Endothelial cell of umbilical vein (primary cell): ENCODE measurements around the gene EDEM2. TPM values are rescaled to one million over a fixed set of nuclear protein-coding genes. Genes with fewer than 3 reads are reported as not detected.
A peak's percentile ranks its signal among the peaks of the same experiment; 100 is the strongest.

Experiments
- BruUV-seq: library from RNA; stranded (reverse); fragments of 400-500 nt; replicated peaks from 2 replicates; lab custom pipeline; 2021; lab: Mats Ljungman, UMichigan
- CTCF ChIA-PET: fragments of 300-600, 350-600 bp; sonication (Branson Sonifier 250); formaldehyde crosslinking; loops from one replicate; lab custom pipeline; 2021; ENCODE audit warnings: antibody characterized with exemption, inconsistent platforms; lab: Charles Lee
- POLR2A ChIA-PET: fragments of 300-600, 350-600 bp; sonication (Branson Sonifier 250); formaldehyde crosslinking; loops from one replicate; lab custom pipeline; 2021; ENCODE audit warnings: antibody characterized with exemption, inconsistent platforms; lab: Charles Lee
- DNase-seq: peaks from one replicate; pipeline ENCODE4 v3.0.0-alpha.2; 2011; ENCODE audit warnings: low read depth, low spot score
- FAIRE-seq: peaks from 2 replicates; lab custom pipeline; 2011; peaks lifted over from hg19 to GRCh38; lab: Jason Lieb, UNC
- H2AFZ ChIP-seq: 2 replicates; pipeline ENCODE4 v1.6.0; 2012; ENCODE audit warnings: low read depth, low read length, control low read depth, inconsistent platforms
- H3K27ac ChIP-seq: 2 replicates; pipeline ENCODE4 v1.5.1; 2011; ENCODE audit warnings: low read depth, mild to moderate bottlenecking, control low read depth, low read length, moderate library complexity; ENCODE audit not compliant: insufficient read depth
- H3K27me3 ChIP-seq, 2 experiments: 2 replicates each; pipeline versions ENCODE4 v1.6.0 to v1.6.1; 2011; ENCODE audit warnings: low read length in 2 of 2, mixed read lengths in 1 of 2; ENCODE audit not compliant: control insufficient read depth in 2 of 2, insufficient read depth in 2 of 2
- H3K36me3 ChIP-seq, 2 experiments: 2 replicates in 1 of 2; 3 replicates in 1 of 2; pipeline ENCODE4 v1.5.1; 2011; ENCODE audit warnings: low read length in 2 of 2, mild to moderate bottlenecking in 1 of 2, moderate library complexity in 1 of 2; ENCODE audit not compliant: control insufficient read depth in 2 of 2, insufficient read depth in 2 of 2; ENCODE audit errors: extremely low read depth in 1 of 2
- H3K4me1 ChIP-seq: 3 replicates; pipeline ENCODE4 v1.5.1; 2011; ENCODE audit warnings: mild to moderate bottlenecking, low read length; ENCODE audit not compliant: control insufficient read depth, insufficient read depth; ENCODE audit errors: extremely low read depth
- H3K4me2 ChIP-seq: 2 replicates; pipeline ENCODE4 v1.6.1; 2011; ENCODE audit warnings: low read length, control low read depth, mixed read lengths; ENCODE audit not compliant: insufficient read depth
- H3K4me3 ChIP-seq, 3 experiments: fragments of 200-600 bp in 1 of 3; sonication (generic), shearing (Covaris generic) in 1 of 3; replicated peaks in 1 of 3; 2 replicates each; pipeline ENCODE4 v1.5.1; 2011 to 2016; ENCODE audit warnings: control low read depth in 3 of 3, low read length in 3 of 3, mild to moderate bottlenecking in 2 of 3, inconsistent platforms in 1 of 3, low read depth in 1 of 3, moderate library complexity in 1 of 3; ENCODE audit not compliant: insufficient read depth in 1 of 3
- H3K79me2 ChIP-seq: 2 replicates; pipeline ENCODE4 v1.6.0; 2012; ENCODE audit warnings: low read length, inconsistent platforms; ENCODE audit not compliant: control insufficient read depth, insufficient read depth
- H3K9ac ChIP-seq: replicated peaks from 2 replicates; pipeline ENCODE3; 2011; ENCODE audit warnings: low read length, control low read depth; ENCODE audit not compliant: insufficient read depth; ENCODE audit errors: extremely low read depth
- H3K9me1 ChIP-seq: replicated peaks from 3 replicates; pipeline ENCODE4 v1.6.0; 2011; ENCODE audit warnings: mild to moderate bottlenecking, low read length; ENCODE audit not compliant: control insufficient read depth, insufficient read depth; ENCODE audit errors: extremely low read depth
- H3K9me3 ChIP-seq: replicated peaks from 2 replicates; pipeline ENCODE4 v1.5.1; 2012; ENCODE audit warnings: low read length, inconsistent platforms; ENCODE audit not compliant: control insufficient read depth, insufficient read depth
- H4K20me1 ChIP-seq: replicated peaks from 2 replicates; pipeline ENCODE3; 2011; ENCODE audit warnings: mild to moderate bottlenecking, low read length; ENCODE audit not compliant: control insufficient read depth, insufficient read depth; ENCODE audit errors: extremely low read depth
- CTCF ChIP-seq, 2 donors: IDR thresholded peaks; 1 replicate in 1 of 2; 2 replicates in 1 of 2; pipeline ENCODE4 v1.5.1; 2011; ENCODE audit warnings: low read length in 2 of 2, mild to moderate bottlenecking in 2 of 2, moderate library complexity in 2 of 2, control low read depth in 1 of 2, inconsistent platforms in 1 of 2, low read depth in 1 of 2; ENCODE audit not compliant: insufficient read depth in 1 of 2; ENCODE audit errors: extremely low read depth in 1 of 2
- EZH2 ChIP-seq: IDR thresholded peaks from 2 replicates; pipeline ENCODE4 v1.6.1; 2012; ENCODE audit warnings: borderline replicate concordance, low read depth, mild to moderate bottlenecking, moderate library complexity, low read length, inconsistent platforms; ENCODE audit not compliant: severe bottlenecking
- FOS ChIP-seq: IDR thresholded peaks from 2 replicates; pipeline ENCODE4 v1.6.1; 2011; ENCODE audit warnings: mild to moderate bottlenecking, low read length, moderate library complexity, borderline replicate concordance; ENCODE audit not compliant: insufficient read depth
- GATA2 ChIP-seq: IDR thresholded peaks from 2 replicates; pipeline ENCODE4 v1.7.0; 2011; ENCODE audit warnings: low read depth, mild to moderate bottlenecking, moderate library complexity, mixed read lengths, low read length; ENCODE audit not compliant: insufficient read length, insufficient read depth
- JUN ChIP-seq: IDR thresholded peaks from 2 replicates; pipeline ENCODE4 v1.6.1; 2011; ENCODE audit warnings: borderline replicate concordance, low read depth; ENCODE audit not compliant: insufficient read length, insufficient read depth
- MYC ChIP-seq: IDR thresholded peaks from one replicate; pipeline ENCODE4 v1.6.1; 2011; ENCODE audit warnings: mild to moderate bottlenecking, low read depth, low read length
- POLR2A ChIP-seq: IDR thresholded peaks from 2 replicates; pipeline ENCODE4 v1.6.1; 2012; ENCODE audit warnings: low read depth, mild to moderate bottlenecking, control low read depth, low read length
- POLR2AphosphoS5 ChIP-seq: IDR thresholded peaks from 2 replicates; pipeline ENCODE4 v1.6.1; 2012; ENCODE audit warnings: low read depth, mild to moderate bottlenecking, control low read depth, low read length, moderate library complexity; ENCODE audit not compliant: insufficient read depth
- dilution Hi-C: fragments of 300-500 bp; cut with MboI; formaldehyde crosslinking; loops from one replicate; pipeline ENCODE4 v1.15.0; 2019; ENCODE audit warnings: low sequenced_read_pairs; ENCODE audit not compliant: extremely low pct_ligation_motif_present
- intact Hi-C: fragments of 100-400 bp; cut with micrococcal nuclease; formaldehyde crosslinking; loops from one replicate; pipeline ENCODE4 v1.10.0; 2022
- polyA plus RNA-seq, 4 experiments: library from polyadenylated mRNA; depleted of rRNA in 3 of 4; stranded (reverse) in 3 of 4; unstranded in 1 of 4; fragments of >200 nt; gene quantifications; 2 replicates each; pipeline versions ENCODE4 v1.2.1 to v1.2.3, GENCODE V29; 2011 to 2012; ENCODE audit warnings: missing spikeins in 1 of 4
- total RNA-seq: library from RNA; stranded (reverse); gene quantifications from 2 replicates; pipeline ENCODE4 v1.2.3, GENCODE V29; 2021
- TF ChIP-seq, protein P1 (sequence below): IDR thresholded peaks from 2 replicates; pipeline ENCODE4 v1.6.1; 2011; ENCODE audit not compliant: insufficient read depth, insufficient read length

EDEM2 gene
- total and polyA plus RNA-seq, 2 donors (not counting 3 experiments of a cell fraction or from before 2014, with no cell fraction given): 29.1 to 39.5 TPM

DNA sequence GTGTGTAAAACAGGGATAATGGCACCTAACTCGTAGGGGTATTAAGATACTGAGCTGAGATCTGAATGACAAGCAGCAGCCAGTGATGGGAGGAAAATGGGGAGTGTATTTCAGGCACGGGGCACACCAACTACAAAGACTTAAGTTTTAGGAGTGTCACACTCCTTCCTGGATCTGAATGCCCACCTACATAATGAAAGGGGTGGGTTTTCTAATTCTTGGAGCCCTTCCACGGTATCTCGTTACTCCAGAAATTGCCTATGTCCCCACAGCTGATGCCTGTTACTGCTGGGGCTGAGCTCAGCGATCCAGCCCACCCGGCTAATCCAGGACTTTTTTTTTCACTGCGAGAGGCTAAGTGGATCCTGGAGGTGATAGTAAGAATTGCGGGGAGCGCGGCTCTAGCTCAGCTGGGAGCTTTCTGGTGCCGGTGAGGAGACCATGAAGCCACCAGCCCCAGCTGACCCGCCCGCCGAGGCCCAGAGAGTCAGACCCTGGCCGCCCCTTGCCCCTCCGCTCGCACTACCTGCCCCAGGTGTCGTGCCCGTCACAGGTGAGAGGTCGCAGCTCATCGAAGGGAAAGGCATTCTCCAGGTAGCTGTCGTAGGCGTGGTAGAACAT is 727 bp downstream of the EDEM2 start:
- ChIA-PET CTCF (interaction anchor here (0.8 to 8.6 kb wide), 21 partner anchors 15 to 272 kb away, joined by 3 to 294 read pairs (median 4); partner anchors contain the start of genes MMP24, PROCR and TRPC4AP), POLR2A (interaction anchor here (0.6 to 3.6 kb wide), 4 partner anchors 10 to 138 kb away, joined by 3 to 18 read pairs (median 4); partner anchors contain the start of gene EIF6)
- peaks cover 0 to 3% of the 10 kb centered on the region in 2 experiments for H3K36me3 ChIP-seq
- H3K9me1 ChIP-seq: no peaks in the 10 kb centered on the region
- TF ChIP-seq, protein P1, sequence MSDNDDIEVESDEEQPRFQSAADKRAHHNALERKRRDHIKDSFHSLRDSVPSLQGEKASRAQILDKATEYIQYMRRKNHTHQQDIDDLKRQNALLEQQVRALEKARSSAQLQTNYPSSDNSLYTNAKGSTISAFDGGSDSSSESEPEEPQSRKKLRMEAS: no peak
- TF ChIP-seq GATA2 (no peak), EZH2 (no peak), POLR2AphosphoS5 (no peak), JUN (no peak), POLR2A (no peak), MYC (no peak), FOS (no peak), CTCF (IDR thresholded peaks at IDR 0.05; ENCODE audit: extremely low read depth in 1 of 2, insufficient read depth in 1 of 2, low read depth in 1 of 2, low read length in 2 of 2) (peak in 1 of 2 donors; percentile 23)
- H2AFZ ChIP-seq: peak overlapping the region; percentile 93
- no peaks in the 10 kb centered on the region for H3K27me3 ChIP-seq
- H3K27ac ChIP-seq: peak overlapping the region; percentile 81
- no peaks in the 10 kb centered on the region for H4K20me1 ChIP-seq
- TSS peak; percentile 37 for BruUV-seq
- H3K4me2 ChIP-seq: peak overlapping the region; percentile 92
- H3K9ac ChIP-seq: peak overlapping the region; percentile 55
- H3K9me3 ChIP-seq: no peaks in the 10 kb centered on the region
- peaks cover 24% of the 10 kb centered on the region for H3K4me1 ChIP-seq
- H3K4me3 ChIP-seq: peak overlapping the region; percentile 49 to 85 (median 82)
- peaks cover 8% of the 10 kb centered on the region for H3K79me2 ChIP-seq
- FAIRE-seq: no peak
- dilution Hi-C loops (no loop called here), intact Hi-C loops (no loop called here)
- DNase-seq: peak; percentile 42
